DND-41 (cell line): ENCODE data around the gene PMEL.
"Not testable (repeated sequence)": the region's sequence is repeated elsewhere in the genome, so short reads cannot be mapped to it uniquely, and the experiment has no call there.

Experiments
- EZH2 ChIP-seq: IDR thresholded peaks from 3 replicates; pipeline ENCODE4 v1.6.1; 2012; ENCODE audit warnings: borderline replicate concordance, low read depth, mild to moderate bottlenecking, moderate library complexity, low read length, inconsistent platforms; ENCODE audit not compliant: severe bottlenecking
- TF ChIP-seq, protein P1 (sequence below): IDR thresholded peaks from 2 replicates; pipeline ENCODE4 v1.5.1; 2012; ENCODE audit warnings: borderline replicate concordance, low read length, moderate library complexity, mild to moderate bottlenecking; ENCODE audit not compliant: poor library complexity, severe bottlenecking; ENCODE audit errors: extremely low read depth

DNA sequence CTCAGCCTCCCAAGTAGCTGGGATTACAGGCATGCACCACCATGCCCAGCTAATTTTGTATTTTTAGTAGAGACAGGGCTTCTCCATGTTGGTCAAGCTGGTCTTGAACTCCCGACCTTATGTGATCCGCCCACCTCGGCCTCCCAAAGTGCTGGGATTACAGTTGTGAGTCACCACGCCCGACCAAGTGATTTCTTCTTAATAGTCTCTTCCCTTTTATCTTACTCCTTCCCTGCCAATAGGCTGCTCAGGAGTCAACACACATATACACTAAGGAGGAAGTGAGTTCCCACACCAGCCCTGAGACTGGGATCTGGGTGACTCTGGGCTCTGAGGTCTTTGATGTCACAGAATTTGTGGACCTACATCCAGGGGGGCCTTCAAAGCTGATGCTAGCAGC, 37.5 kb upstream of the PMEL start:
- TF ChIP-seq, protein P1, sequence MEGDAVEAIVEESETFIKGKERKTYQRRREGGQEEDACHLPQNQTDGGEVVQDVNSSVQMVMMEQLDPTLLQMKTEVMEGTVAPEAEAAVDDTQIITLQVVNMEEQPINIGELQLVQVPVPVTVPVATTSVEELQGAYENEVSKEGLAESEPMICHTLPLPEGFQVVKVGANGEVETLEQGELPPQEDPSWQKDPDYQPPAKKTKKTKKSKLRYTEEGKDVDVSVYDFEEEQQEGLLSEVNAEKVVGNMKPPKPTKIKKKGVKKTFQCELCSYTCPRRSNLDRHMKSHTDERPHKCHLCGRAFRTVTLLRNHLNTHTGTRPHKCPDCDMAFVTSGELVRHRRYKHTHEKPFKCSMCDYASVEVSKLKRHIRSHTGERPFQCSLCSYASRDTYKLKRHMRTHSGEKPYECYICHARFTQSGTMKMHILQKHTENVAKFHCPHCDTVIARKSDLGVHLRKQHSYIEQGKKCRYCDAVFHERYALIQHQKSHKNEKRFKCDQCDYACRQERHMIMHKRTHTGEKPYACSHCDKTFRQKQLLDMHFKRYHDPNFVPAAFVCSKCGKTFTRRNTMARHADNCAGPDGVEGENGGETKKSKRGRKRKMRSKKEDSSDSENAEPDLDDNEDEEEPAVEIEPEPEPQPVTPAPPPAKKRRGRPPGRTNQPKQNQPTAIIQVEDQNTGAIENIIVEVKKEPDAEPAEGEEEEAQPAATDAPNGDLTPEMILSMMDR: not testable (repeated sequence)
- TF ChIP-seq EZH2: not testable (repeated sequence)
